ENCODE measurements around the gene EFCAB8.
"Not testable (repeated sequence)": the region's sequence is repeated elsewhere in the genome, so short reads cannot be mapped to it uniquely, and the experiment has no call there.

EFCAB8 gene

DNA sequence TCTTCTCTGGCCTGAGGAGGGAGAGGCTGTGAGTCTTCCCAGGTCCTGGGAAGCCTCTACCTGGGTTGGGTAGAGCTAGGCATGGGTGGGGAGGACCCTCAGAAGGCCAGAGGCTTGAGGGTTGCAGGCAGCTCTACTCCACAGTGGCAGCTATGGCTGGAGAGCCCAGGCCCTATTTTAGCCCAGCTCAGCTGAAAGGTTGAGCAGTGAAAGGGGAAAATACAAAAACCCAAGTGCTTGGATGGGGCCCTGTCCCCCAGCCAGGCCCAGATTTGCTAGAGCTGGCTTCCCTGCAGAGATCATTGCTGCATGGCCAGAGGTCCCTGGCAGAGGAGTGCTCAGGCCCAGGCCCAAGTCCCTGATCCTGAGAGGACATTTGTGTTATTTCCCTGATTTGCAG lies 99.9 kb downstream of the EFCAB8 start:
- no peak for DNase-seq (ENCODE audit: low read depth in 2 of 2)

DNA sequence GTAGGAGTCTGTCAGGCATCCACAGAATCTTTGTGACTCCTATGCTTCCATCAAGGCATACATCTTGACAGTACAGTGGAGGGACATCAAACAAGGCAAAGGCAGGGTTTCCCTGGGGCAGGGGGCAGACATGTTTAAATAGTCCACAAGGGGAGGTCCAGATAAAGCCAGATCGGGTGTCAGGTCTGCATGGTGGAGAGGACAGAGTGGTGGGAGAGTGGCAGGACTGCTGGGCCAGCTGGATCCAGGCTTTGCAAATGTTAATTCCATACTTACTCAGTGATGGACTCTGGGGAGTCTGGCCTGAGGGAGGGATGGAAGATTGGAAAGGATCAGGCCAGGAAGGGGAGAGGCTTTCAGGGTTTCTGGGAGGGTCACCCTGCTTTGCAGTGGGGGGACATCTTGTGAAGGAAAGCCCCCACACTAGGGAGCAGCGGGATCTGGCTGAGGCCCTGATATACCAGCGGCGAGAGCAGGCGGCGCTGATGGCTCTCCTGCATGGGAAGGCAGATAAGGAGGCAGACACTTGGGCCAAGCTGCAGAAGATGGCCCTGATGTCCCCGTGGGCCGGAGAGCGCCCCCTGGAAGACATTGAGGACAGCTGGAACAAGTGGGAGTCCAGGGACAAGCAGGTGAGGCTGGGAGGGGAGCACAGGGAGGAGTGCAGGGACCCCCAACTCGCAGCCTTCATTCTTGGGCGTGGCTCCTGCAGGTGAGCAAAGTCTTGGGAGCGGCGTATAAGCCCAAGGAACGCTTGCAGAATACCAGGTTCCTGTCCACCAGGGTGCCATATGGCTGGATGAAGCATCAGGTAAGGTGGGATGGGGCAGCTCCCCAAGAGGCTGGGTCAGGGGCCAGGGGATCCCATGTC lies 100.9 kb downstream of the EFCAB8 start:
- no peak for DNase-seq (ENCODE audit: low read depth in 2 of 2)

DNA sequence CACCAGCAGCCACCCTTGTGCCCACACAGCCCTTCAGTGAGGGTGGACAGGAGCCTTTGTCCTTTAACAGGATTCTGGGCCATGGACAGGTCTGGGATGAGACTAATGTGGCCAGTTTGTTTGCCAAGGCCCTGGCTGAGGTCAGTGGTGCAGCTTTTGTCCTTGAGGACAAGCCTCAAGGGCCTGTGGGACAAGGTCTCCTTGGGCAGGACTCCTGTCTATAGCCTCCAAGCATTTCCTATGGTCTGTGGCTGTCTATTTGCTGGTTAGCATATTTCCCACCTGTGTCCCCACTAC lies 101.4 kb downstream of the EFCAB8 start:
- DNase-seq (ENCODE audit: low read depth in 2 of 2): no peak

DNA sequence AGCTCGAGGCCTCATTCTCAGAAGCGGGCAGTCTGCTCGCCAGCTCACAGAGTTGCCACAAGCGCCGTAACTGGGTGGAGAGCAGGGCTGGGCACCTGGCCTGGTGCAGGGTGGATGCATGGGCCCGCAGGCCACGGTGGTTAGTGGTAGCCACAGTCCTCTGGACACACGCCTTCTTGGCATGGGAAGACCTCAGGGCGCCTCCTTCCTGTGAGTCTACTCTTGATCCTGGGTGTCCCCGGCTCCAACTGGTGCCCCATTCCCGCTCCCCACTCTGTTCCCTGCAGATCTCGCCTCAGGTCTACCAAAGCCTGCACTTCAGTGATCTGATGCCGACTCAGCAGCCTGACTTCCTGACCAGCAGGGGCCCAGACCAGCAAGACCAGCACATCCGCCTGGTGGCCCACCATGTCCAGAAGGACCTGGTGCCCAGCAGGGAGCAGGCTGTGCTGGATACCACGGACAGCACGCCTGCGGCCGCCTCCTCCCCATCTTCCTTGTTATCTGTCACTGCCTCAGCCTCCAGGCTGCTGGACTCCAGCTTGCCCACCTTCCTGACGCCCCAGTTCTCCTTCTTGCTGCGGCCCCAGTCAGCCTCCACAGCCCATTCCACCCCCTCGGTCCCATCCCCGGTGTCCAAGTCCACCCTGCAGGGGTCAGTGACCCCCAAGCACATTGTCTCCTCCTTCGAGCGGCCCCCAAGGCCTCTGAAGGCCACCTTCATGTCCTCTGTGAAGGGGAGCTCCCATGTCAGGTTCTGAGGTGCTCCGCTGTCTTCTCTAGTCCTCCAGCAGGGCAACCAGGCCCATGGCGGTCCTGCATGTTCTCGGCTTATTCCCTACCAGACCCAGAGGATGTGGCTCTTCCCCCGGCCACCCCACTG lies 102.4 kb downstream of the EFCAB8 start:
- DNase-seq (ENCODE audit: low read depth in 2 of 2): no peak

DNA sequence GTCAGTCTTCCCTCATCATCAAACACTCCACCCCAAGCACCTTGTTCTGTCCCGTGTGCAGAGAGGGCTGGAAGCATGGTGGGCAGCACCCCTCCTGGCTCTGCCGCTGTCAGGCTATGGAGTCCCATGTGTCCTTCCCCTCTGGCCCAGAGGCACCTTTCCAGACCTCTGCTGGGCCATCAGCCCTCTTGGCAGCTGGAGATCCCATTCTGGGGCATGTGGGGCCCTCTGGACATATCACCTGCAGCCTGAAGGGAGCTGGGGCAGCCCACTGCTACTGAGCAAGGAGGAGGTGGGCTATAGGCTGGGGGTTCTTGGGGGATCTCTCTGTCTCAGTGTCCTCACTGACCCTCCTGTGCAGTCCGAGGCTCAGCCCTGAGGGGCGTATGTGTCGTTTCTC lies 103.3 kb downstream of the EFCAB8 start:
- no peak for DNase-seq (ENCODE audit: low read depth in 2 of 2)

DNA sequence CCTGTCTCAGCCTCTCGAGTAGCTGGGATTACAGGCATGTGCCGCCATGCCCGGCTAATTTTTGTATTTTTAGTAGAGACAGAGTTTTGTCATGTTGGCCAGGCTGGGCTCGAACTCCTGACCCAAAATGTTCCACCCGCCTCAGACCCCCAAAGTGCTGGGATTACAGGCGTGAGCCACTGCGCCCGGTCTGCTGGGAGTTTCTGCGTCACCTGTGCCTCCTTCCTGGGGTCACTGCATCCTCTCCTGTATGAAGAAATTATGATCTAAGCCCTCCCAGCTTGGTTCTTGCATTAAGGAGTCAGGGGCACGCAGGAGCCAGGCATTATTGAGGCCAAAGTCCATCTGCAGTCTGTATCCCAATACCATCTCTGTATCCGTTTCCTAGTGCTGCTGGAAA lies 103.9 kb downstream of the EFCAB8 start:
- not testable (repeated sequence) for DNase-seq (ENCODE audit: low read depth in 2 of 2)

DNA sequence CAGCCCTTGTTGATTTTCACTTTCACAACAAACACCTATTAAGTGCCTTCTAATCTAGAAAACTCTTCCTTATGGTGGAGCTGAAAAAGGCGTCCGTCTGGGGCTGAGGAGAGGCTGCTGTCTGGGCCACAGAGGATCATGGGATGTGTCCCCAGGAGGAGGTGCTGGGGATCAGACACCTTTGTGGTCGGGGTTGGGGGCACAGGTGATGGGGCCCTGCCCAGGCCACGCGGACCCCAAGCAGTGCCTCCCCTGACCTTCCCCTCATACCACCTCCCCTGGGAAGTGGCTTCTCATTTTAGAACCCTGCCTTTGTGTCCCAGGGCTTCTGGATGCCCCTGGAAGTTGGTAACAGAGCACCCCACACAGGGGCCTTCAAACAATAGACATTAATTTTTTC lies 104.5 kb downstream of the EFCAB8 start:
- DNase-seq (ENCODE audit: low read depth in 2 of 2): no peak

DNA sequence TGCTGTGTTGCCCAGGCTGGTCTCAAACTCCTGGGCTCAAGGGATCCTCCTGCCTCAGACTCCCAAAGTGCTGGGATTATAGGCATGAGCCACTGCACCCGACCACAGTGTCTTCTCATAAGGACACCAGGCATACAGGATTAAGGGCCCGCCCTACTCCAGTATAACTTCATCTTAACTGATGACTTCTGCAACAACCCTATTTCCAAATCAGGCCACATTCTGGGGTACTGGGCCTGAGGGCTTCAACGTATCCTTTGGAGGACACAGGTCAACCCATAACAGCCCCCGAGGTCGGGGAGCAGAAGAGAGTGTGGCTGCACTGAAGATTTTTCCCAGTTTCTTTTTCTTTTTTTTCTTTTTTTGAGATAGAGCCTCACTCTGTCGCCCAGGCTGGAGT lies 105.9 kb downstream of the EFCAB8 start:
- no peak for DNase-seq (ENCODE audit: low read depth in 2 of 2)

DNA sequence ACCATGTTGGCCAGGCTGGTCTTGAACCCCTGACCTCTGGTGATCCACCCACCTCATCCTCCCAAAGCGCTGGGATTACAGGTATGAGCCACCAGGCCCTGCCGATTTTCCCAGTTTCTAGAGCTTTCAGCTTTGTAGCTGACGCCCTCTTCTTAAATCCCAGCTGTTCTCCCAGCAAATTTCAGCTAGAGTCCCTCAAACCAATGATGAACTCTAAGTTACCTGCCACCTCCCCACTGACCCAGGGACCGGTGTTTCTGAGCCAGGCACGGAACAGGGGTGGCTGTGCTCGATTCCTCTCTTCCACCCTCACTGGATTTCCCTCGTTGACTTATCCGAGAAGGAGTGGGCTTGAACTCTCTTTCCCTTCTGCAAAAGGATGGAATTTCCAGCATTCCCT lies 106.4 kb downstream of the EFCAB8 start:
- no peak for DNase-seq (ENCODE audit: low read depth in 2 of 2)

DNA sequence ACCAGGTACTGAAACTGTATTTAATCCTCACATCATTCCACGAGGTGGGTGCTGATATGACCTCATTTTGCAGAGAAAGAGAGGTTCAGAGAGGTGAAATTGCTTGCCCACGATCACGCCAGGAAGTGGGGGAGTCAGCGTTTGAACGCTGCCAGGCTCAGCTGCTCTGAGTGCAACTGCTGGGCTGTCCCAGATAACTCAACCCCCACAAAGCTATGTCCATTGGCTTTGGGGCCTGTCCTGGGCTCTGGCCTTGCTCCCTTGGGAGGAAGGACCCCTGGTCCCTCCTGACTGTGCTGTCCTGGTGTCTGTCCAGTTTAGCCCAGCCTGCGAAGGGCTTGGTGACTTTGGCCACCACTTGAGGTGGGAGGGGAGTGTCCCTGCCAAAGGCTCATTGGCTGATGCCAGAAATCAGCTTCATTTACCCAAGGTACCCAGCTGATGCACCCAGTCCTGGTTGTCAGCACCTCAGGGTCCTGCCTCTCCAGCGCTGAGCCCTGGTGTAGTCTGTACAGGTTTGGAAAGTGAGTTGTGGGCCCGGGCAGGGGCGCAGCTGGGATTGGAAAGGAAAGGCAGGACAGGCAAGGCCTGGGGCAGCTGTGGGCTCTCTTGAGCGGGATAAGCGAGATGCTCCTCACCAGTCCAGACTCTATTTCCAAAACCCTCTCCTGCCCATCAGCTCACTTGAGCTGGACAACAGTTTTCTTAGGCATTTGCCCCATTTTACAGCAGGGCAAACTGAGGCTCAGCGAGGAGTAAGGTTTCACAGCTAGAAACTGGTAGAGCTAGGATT lies 107.1 kb downstream of the EFCAB8 start:
- no peak for DNase-seq (ENCODE audit: low read depth in 2 of 2)

DNA sequence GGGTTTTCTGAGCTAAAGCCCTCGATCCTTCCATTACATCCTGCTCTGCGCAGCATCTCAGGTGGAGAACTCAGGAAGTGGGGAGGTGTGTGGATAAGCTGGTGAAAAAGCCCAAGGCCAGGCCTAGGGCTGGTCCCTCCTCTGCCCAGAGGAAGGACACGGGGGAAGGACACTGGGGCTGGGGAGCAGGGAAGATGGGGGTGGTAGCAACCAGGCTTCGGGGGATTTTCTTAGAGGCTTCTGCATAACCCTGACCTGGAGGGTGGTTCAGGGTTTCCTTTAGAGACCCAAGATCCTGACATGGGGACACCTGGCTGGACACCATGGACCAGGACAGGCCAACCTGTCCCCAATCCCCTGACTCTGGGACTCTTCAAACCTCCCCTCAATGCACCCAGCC lies 107.7 kb downstream of the EFCAB8 start:
- no peak for DNase-seq (ENCODE audit: low read depth in 2 of 2)

DNA sequence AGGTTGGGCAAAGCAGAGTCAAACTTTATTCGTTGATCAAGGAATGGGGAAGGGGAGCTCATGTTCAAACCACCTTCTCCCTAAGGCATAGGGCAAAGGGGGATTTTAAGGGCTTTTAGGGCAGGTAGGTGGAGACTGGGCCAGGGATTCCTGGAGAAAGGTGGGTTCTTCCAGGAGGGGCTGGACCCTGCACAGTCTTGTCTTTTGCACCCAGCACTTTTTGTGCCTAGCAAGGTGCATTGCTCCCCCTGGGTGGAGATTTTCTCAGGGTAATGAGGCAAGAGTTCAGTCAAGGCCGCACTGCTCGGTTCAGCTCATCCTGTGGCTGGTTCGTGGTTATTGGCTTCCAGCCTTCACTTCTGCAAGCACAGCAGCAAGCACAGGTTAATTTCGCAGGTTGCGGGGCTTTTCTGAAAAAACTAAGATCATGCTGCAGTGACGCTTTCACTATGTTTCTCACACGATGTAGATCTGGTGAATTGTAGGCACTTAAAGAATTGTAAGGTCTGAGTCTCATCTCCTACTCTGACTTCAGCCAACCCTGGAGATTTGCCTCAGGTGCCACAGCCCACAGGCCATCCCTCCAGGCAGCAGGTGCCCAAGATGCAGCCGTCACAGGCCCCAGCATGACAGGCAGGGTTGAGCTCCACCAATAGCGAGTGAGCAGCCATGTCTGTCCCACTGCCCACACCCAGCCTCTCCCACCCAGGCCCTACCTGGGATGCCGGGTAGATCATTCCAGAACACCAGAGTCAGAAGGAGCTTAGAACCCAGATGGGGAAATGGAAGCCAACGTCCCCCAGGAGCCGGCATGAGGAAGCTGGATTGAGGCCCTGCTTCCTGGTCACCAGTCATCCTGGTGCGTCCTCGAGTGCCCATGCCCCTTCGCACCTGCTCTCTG lies 108.4 kb downstream of the EFCAB8 start:
- DNase-seq (ENCODE audit: low read depth in 2 of 2): no peak

DNA sequence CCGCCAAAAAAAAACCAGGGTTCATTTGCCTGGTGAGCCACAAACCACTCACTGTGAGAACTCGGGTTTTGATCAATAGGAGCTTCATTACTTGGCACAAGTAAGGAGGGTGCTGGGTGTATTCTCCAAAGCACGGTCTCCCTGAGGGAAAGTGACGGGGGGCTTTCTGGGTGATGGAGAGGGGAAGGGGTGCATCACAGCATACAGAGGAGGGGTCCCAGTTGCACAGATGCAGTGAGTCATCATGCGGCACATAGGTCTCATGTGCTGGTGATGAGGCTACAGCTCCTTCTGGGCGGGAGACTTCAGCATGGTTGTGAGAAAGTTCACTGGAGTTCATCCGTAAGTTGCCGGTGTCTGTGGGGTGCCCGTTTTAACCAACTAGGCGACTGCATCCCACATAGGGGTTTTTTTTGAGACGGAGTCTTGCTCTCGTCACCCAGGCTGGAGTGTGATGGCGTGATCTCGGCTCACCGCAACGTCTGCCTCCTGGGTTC lies 109.3 kb downstream of the EFCAB8 start:
- no peak for DNase-seq (ENCODE audit: low read depth in 2 of 2)

DNA sequence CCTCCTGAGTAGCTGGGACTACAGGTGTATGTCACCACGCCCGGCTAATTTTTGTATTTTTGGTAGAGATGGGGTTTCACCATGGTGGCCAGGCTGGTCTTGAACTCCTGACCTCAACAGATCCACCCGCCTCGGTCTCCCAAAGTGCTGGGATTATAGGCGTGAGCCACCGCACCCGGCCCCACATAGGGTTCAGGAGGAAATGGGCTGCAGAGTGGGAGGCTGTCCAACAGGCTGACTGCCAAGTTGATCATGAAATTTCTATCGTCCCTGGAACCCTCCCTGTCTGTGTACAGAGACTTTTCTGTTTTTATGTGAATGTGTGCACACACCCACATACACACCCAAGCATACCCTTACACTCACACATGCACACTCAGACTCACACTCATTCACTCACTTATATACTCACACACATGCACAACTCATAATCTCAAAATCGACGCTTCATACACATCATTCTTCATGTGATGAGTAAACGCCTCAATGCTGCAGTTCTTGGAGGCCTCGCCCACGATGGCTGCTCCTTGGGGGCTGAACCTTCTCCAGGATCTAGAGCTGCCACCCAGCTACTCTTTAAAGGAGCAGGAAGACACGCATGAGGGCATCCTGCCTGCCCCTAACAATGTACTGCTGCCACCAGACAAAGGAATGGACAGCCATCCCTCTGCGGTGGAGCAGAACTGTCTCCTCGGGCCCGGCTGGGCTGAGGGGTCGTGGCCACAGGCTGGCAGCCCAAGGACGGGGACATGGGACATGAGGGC lies 109.9 kb downstream of the EFCAB8 start:
- DNase-seq (ENCODE audit: low read depth in 2 of 2): no peak

DNA sequence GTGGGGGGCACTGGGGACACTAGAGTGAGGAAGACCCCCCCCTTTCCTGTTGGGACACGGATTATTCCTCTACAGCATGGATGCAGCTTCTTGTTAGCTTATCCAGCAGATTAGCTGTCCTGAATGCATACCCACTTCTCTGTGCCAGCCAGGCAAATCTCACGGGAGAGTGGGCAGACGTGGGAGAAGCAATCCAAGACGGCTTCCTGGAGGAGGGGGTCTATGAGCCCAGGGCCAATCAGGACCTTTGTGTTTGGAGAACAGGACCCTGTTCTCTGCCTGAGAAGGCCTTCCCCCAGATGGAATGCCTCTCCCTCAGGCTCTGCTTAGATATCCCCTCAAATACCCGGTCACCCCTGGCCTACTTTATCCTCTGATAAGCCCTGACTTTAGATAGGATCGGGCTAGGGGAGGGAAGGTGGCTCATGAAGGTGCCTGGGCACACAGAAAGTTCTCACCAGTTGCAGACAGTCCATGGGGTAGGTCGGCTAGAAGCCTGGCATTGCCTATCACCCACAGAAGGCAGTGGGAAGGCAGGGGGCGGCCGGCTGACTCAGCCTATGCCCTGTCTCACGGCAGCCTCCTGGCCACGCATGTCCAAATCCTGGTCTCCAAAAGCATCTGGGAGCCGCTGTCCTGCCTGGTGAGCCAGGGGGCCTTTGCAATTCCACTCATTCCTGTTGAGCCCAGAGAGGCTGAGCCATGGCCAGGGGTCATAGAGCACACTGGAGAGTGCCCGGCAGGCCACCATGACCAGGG lies 110.8 kb downstream of the EFCAB8 start:
- DNase-seq (ENCODE audit: low read depth in 2 of 2): no peak

DNA sequence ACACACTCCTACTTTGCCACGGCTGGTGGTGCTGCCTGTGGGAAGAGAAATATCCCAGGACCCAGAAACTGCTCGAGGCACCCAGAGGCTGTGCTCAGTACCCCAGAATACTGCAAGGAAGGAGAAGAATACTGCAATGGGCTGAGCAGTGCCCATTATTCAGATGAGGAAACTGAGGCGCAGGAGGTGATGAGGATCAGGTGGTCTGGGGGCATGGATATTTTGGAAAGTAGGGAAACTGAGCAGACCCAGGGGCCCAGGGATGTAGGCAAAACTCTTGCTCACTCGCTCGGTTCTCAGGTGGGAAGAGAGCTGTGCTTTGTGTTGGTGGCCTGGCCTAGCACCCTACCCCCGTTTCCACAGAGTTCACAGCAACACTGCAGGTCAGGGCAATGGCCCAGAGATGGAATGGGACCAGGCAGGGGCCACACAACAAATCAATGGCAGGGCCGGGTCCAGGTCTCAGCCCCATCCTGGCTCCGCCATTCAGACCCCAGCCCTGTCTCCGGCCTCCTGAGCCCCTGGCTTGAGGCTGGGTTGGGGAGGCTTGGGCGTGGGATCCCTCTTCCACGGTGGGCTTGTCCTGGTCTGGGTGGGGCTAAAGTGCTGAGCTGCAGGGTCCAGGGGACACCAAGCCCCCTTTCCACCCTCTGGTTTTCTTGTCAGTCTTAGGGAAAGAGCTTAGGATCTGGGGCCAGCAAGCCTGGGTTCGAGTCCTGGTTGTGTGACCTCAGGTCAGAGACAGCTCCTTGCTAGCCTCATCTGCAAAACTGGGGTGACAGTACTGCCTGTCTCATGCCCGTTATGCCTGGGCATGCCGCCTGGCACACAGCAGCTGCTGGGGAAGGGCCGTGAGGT lies 111.6 kb downstream of the EFCAB8 start:
- no peak for DNase-seq (ENCODE audit: low read depth in 2 of 2)

DNA sequence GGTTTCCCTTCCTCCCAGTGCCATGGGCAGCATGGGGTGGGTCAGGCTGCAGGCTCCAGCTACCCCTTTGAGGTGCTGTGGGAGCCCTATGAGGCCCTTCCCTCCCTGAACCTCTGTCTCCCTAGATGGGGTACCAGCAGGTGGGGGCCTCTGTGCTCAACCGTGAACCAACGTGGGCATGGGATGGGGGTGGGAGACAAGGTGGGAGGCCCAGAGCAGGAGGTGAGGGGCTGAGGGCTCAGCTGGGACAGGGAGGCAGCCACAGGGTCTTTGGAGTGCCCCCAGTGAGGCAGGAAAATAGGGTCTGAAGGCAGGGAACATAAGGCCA lies 112.2 kb downstream of the EFCAB8 start:
- no peak for DNase-seq (ENCODE audit: low read depth in 2 of 2)

DNA sequence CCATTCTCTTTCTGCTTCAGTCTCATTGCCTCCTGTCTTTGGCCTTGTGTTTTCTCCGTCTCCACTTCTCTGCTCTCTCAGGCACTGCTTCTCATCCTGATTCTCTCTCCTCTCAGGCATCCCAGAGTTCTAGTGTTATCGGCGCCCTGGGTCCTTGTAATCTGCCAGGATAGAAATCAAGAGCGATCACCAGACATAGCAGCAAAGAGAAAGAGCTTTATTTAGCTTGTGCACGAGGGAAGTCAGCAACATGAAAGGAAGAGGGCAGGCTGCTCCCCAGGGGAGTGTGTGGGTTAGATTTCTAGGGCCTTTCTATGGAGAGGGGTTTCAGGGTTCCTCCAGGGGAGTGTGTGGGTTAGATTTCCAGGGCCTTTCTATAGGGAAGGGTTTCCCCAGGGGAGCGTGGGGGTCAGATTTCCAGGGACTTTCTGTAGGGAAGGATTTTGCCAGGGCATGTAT lies 113.0 kb downstream of the EFCAB8 start:
- no peak for DNase-seq (ENCODE audit: low read depth in 2 of 2)

Data from stimulated activated CD8-positive, alpha-beta memory T cell treated with anti-CD3 and anti-CD28 coated beads, Interleukin-2, amount 100 ng/mL, for 1 hour (primary cell).